Esophagus muscularis mucosa (tissue), 4 donors: ENCODE data around the gene USP20. TPM values are rescaled to one million over a fixed set of nuclear protein-coding genes. Genes with fewer than 3 reads are reported as not detected.

ENCODE experiments used
- DNase-seq: peaks from one replicate; pipeline ENCODE4 v3.0.0-alpha.2; 2017; ENCODE audit errors: extremely low spot score
- H3K27ac ChIP-seq, 4 donors: fragments of 200-600 bp; sonication (generic); replicated peaks in 1 of 4; 1 replicate in 3 of 4; 2 replicates in 1 of 4; pipeline ENCODE4 v1.5.1; 2016 to 2019; ENCODE audit warnings: mild to moderate bottlenecking in 1 of 4
- H3K27me3 ChIP-seq, 4 donors: fragments of 200-600 bp; sonication (generic); one replicate each; pipeline versions ENCODE4 v1.5.1 to v1.6.0; 2016 to 2019
- H3K36me3 ChIP-seq, 4 donors: fragments of 200-600 bp; sonication (generic); one replicate each; pipeline ENCODE4 v1.5.1; 2016 to 2019
- H3K4me1 ChIP-seq, 4 donors: fragments of 200-600 bp; sonication (generic); one replicate each; pipeline ENCODE4 v1.5.1; 2016 to 2019
- H3K4me3 ChIP-seq, 4 donors: fragments of 200-600 bp; sonication (generic); 1 replicate in 2 of 4; 2 replicates in 2 of 4; pipeline ENCODE4 v1.5.1; 2016 to 2019; ENCODE audit warnings: mild to moderate bottlenecking in 4 of 4, moderate library complexity in 1 of 4
- H3K9me3 ChIP-seq, 4 donors: fragments of 200-600 bp; sonication (generic); 1 replicate in 3 of 4; 2 replicates in 1 of 4; pipeline ENCODE4 v1.5.1; 2016 to 2019
- EP300 ChIP-seq: sonication (generic); formaldehyde crosslinking; IDR thresholded peaks from one replicate; pipeline ENCODE4 v1.6.1; 2017; ENCODE audit warnings: antibody characterized with exemption
- POLR2A ChIP-seq: fragments of 450-650 bp; IDR thresholded peaks from one replicate; pipeline ENCODE4 v1.6.1; 2017; ENCODE audit warnings: antibody characterized with exemption, moderate library complexity, mild to moderate bottlenecking, low read depth
- POLR2AphosphoS5 ChIP-seq, 2 donors: sonication (generic); formaldehyde crosslinking; IDR thresholded peaks; one replicate each; pipeline ENCODE4 v1.6.1; 2017; ENCODE audit warnings: antibody characterized with exemption in 2 of 2
- WGBS: methylation state at CpG from one replicate; pipeline ENCODE4 v1.1.5; 2018; 5-methylcytosine and 5-hydroxymethylcytosine counted together
- intact Hi-C: fragments of 100-400 bp; cut with DNase I; formaldehyde crosslinking; loops from one replicate; pipeline ENCODE4 v1.15.1; 2023
- total RNA-seq, 4 donors: library from RNA; depleted of rRNA; stranded (reverse); fragments of >200 nt; gene quantifications; one replicate each; pipeline versions ENCODE4 v1.1.0 to v1.2.1, GENCODE V29; 2016
- TF ChIP-seq, protein P1 (sequence below), 3 experiments: fragments of 200-600 bp in 2 of 3; fragments of 450-650 bp in 1 of 3; sonication (generic) in 2 of 3; IDR thresholded peaks; one replicate each; pipeline ENCODE4 v1.5.1; 2017 to 2019; ENCODE audit warnings: antibody characterized with exemption in 3 of 3, mild to moderate bottlenecking in 2 of 3, moderate library complexity in 1 of 3

USP20 gene
- total RNA-seq, 4 donors from 2014 or later = 31.1 to 45.3 (median 38.7) TPM

DNA sequence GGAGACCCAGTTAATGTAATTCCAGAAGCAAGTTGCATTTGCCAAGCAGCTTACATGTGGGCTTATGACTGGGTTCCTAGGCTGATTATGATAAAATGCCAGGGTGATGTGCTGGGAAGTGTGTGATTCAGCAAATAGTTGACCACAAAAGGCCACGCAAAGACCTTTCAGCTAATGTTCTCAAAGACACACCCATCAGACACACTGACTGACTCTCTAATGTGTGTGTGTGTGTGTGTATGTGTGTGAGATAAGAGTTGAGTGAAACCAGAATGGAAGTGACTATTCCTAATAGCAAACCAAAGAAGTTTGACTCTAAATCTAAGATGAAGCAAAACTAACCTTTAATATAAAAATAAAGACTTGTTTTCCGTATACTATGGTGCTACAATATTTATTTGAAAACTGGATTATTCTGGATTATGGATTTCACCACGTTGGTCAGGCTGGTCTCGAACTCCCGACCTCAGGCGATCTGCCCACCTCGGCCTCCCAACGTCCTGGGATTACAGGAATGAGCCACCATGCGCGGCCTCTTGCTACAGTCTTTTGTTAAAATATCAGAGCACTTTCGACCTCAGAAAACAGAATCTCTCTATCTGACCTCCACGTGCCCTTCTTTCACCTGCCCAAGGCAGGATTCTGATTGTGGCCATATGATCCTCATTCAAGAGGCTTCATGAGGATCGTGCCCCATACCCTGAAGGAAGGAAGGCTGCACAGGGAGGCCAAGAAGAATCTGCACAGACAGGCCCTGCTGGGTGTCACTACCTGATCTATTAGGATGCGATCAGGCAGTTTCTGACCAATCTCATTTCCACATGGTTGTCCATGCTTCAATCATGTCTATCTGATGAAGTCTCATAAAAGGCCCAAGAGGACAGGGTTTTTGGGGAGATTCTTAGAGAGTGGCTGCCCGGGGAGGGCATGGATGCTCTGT, 75.6 kb downstream of the USP20 start:
- H3K27me3 ChIP-seq = no peaks in the 10 kb centered on the region
- peak overlapping the region; percentile 38 to 63 (median 56) for H3K27ac ChIP-seq
- TF ChIP-seq POLR2A (no peak), EP300 (no peak), POLR2AphosphoS5 (IDR thresholded peaks at IDR 0.05) (peak in 1 of 2 donors; percentile 41)
- TF ChIP-seq, protein P1, sequence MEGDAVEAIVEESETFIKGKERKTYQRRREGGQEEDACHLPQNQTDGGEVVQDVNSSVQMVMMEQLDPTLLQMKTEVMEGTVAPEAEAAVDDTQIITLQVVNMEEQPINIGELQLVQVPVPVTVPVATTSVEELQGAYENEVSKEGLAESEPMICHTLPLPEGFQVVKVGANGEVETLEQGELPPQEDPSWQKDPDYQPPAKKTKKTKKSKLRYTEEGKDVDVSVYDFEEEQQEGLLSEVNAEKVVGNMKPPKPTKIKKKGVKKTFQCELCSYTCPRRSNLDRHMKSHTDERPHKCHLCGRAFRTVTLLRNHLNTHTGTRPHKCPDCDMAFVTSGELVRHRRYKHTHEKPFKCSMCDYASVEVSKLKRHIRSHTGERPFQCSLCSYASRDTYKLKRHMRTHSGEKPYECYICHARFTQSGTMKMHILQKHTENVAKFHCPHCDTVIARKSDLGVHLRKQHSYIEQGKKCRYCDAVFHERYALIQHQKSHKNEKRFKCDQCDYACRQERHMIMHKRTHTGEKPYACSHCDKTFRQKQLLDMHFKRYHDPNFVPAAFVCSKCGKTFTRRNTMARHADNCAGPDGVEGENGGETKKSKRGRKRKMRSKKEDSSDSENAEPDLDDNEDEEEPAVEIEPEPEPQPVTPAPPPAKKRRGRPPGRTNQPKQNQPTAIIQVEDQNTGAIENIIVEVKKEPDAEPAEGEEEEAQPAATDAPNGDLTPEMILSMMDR (IDR thresholded peaks at IDR 0.05) = no peak
- no peak overlapping the region for H3K4me3 ChIP-seq
- intact Hi-C loops = no loop called here
- H3K9me3 ChIP-seq = no peaks in the 10 kb centered on the region
- peaks cover 34 to 75% (median 60%) of the 10 kb centered on the region in 4 donors for H3K36me3 ChIP-seq
- WGBS = 78% methylated on average over 15 of the region's 15 CpGs
- H3K4me1 ChIP-seq = peaks cover 0 to 12% (median 7%) of the 10 kb centered on the region in 4 donors
- DNase-seq = no peak

DNA sequence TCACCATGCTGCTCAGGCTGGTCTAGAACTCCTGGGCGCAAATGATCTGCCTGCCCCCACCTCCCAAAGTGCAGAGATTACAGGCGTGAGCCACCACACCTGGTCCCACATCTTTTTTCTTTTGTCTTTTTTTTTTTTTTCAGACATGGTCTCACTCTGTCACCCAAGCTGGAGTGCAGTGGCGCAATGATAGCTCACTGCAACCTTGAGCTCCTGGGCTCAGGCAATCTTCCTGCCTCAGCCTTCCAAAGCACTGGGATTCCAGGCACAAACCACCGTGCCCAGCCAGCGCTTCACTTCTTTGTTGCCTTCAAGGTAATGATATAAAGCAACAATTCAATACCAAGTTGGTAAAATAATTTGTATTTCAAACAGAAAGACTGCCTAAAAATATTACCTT, 78.8 kb downstream of the USP20 start:
- TF ChIP-seq, protein P1 (IDR thresholded peaks at IDR 0.05) = no peak
- TF ChIP-seq POLR2AphosphoS5 (IDR thresholded peaks at IDR 0.05) (no peak), POLR2A (no peak), EP300 (no peak)
- WGBS = 95% methylated on average over 5 of the region's 5 CpGs
- intact Hi-C loops = no loop called here
- Histone ChIP-seq H3K9me3 (no peaks in the 10 kb centered on the region), H3K27ac (no peak overlapping the region), H3K4me1 (peaks cover 0 to 13% (median 8%) of the 10 kb centered on the region in 4 donors), H3K36me3 (peaks cover 3 to 63% (median 46%) of the 10 kb centered on the region in 4 donors), H3K4me3 (no peak overlapping the region), H3K27me3 (no peaks in the 10 kb centered on the region)
- DNase-seq = no peak

DNA sequence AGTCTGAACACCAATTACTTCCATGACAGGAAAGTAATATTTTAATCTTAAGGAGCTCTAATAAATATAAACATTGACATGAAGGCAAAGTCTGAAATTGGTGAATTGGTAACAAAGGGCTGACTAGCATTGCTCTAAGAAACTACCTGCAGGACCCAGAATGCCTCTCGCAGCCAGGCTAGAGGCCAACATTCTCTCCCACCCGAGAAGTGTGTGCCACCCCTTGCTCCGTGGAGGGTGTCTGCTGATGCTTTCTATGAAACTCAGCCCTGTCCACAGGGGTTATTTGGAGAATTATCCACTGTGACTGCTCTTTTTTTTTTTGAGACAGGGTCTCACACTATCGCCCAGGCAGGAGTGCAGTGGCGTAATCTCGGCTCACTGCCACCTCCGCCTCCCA, 81.4 kb downstream of the USP20 start:
- no peaks in the 10 kb centered on the region for H3K27me3 ChIP-seq
- no peak overlapping the region for H3K4me3 ChIP-seq
- H3K4me1 ChIP-seq = peaks cover 0 to 15% (median 14%) of the 10 kb centered on the region in 4 donors
- no peaks in the 10 kb centered on the region for H3K9me3 ChIP-seq
- intact Hi-C loops = no loop called here
- peaks cover 0 to 58% (median 34%) of the 10 kb centered on the region in 4 donors for H3K36me3 ChIP-seq
- no peak overlapping the region for H3K27ac ChIP-seq
- WGBS = 89% methylated on average over 7 of the region's 7 CpGs
- TF ChIP-seq, protein P1 (IDR thresholded peaks at IDR 0.05) = no peak
- TF ChIP-seq POLR2AphosphoS5 (IDR thresholded peaks at IDR 0.05) (no peak), POLR2A (no peak), EP300 (no peak)
- no peak for DNase-seq

DNA sequence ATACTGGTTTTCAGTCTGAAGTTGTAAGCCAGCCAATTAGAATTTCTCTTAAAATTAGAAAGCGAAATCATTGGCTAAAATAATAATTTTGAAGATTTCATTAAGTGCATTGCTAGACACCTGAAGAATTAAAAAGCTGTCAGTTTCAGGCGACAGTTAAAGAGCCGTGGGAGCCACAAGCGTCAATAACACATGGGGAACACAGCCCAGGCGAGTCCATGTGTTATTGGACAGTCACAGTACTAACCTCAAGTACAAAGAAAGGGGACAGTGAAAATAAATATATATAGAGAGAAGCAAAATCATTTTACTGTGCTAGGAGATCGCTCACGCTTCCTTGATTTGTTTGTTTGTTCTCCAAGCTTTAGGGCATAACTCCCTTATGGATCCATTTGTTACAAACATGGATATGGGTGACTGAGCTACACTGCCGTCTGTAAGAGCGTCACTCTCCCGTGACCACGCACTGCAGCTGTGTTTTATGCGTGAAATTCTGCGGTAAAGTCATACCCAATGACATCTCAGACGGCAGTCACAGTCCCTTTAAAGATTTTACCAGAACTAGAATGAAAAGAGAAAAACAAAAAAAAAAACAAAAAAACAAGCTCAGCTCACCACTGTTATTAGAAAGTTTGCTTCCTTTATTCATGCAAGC, 83.2 kb downstream of the USP20 start:
- intact Hi-C loops = no loop called here
- H3K4me1 ChIP-seq = peaks cover 0 to 17% (median 14%) of the 10 kb centered on the region in 4 donors
- DNase-seq = no peak
- H3K36me3 ChIP-seq = peaks cover 15 to 63% (median 42%) of the 10 kb centered on the region in 4 donors
- no peaks in the 10 kb centered on the region for H3K27me3 ChIP-seq
- TF ChIP-seq, protein P1 (IDR thresholded peaks at IDR 0.05) = no peak
- TF ChIP-seq POLR2AphosphoS5 (IDR thresholded peaks at IDR 0.05) (no peak), EP300 (no peak), POLR2A (no peak)
- no peak overlapping the region for H3K4me3 ChIP-seq
- peak overlapping the region in 1 of 4 donors; percentile 3 for H3K27ac ChIP-seq
- 93% methylated on average over 14 of the region's 14 CpGs for WGBS
- no peaks in the 10 kb centered on the region for H3K9me3 ChIP-seq
